NB4 (cell line): ENCODE measurements around the gene MAP3K8.
"Not testable (repeated sequence)": the region's sequence is repeated elsewhere in the genome, so short reads cannot be mapped to it uniquely, and the experiment has no call there.

ENCODE experiments used
- DNase-seq: peaks from one replicate; pipeline ENCODE4 v3.0.0; 2010; ENCODE audit warnings: low read depth
- H3K4me3 ChIP-seq: one replicate; pipeline ENCODE4 v1.5.1; 2011; ENCODE audit warnings: mild to moderate bottlenecking, low read depth, low read length, moderate library complexity
- CTCF ChIP-seq: IDR thresholded peaks from one replicate; pipeline ENCODE4 v1.5.1; 2012; ENCODE audit warnings: low read depth, low read length
- MAX ChIP-seq: IDR thresholded peaks from 2 replicates; pipeline ENCODE4 v1.6.1; 2011; ENCODE audit warnings: low read depth, low read length
- MYC ChIP-seq: IDR thresholded peaks from 2 replicates; pipeline ENCODE4 v1.6.1; 2011; ENCODE audit warnings: low read depth, low read length
- POLR2A ChIP-seq: IDR thresholded peaks from 2 replicates; pipeline ENCODE4 v1.6.1; 2011; ENCODE audit warnings: mild to moderate bottlenecking; ENCODE audit not compliant: insufficient read length; ENCODE audit errors: extremely low read depth

Gene MAP3K8

GRCh38 chr10:30476511-30477155 lies 42.6 kb downstream of the MAP3K8 start:
- H3K4me3 ChIP-seq = no peak overlapping the region
- no peak for DNase-seq
- no peak for TF ChIP-seq MYC
- no peak for TF ChIP-seq MAX
- TF ChIP-seq CTCF = no peak
- no peak for TF ChIP-seq POLR2A

GRCh38 chr10:30479513-30479912 lies 45.5 kb downstream of the MAP3K8 start:
- not testable (repeated sequence) for DNase-seq, H3K4me3 ChIP-seq

- TF ChIP-seq POLR2A = no peak
- no peak for TF ChIP-seq MAX
- no peak for TF ChIP-seq CTCF
- TF ChIP-seq MYC = no peak
- no peak for DNase-seq
- no peak overlapping the region for H3K4me3 ChIP-seq
Measured at GRCh38 chr10:30481603-30482002, 47.6 kb downstream of the MAP3K8 start.

GRCh38 chr10:30488316-30488715 lies 54.3 kb downstream of the MAP3K8 start:
- TF ChIP-seq MYC (peak; percentile 13; the same call in 1 of the 2 replicates), POLR2A (no peak)
- H3K4me3 ChIP-seq = no peak overlapping the region
- peak; percentile 75 for DNase-seq

GRCh38 chr10:30489346-30489745 lies 55.4 kb downstream of the MAP3K8 start:
- TF ChIP-seq MYC (no peak), POLR2A (no peak), CTCF (no peak), MAX (no peak)
- H3K4me3 ChIP-seq = no peak overlapping the region
- no peak for DNase-seq

- no peak for DNase-seq
- TF ChIP-seq MAX (no peak), CTCF (no peak), MYC (no peak), POLR2A (no peak)
- H3K4me3 ChIP-seq = no peak overlapping the region
Measured at GRCh38 chr10:30490289-30491000, 56.5 kb downstream of the MAP3K8 start.
